Endometrium (tissue), 2 donors: ENCODE measurements around the gene OR56B1.
"Not testable (repeated sequence)": the region's sequence is repeated elsewhere in the genome, so short reads cannot be mapped to it uniquely, and the experiment has no call there.

Experiments used
- FAIRE-seq: peaks from 2 replicates; lab custom pipeline; 2012; peaks lifted over from hg19 to GRCh38; lab: Jason Lieb, UNC
- donor health status: control.
- donor health status: control.

Gene OR56B1, protein sequence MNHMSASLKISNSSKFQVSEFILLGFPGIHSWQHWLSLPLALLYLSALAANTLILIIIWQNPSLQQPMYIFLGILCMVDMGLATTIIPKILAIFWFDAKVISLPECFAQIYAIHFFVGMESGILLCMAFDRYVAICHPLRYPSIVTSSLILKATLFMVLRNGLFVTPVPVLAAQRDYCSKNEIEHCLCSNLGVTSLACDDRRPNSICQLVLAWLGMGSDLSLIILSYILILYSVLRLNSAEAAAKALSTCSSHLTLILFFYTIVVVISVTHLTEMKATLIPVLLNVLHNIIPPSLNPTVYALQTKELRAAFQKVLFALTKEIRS

DNA sequence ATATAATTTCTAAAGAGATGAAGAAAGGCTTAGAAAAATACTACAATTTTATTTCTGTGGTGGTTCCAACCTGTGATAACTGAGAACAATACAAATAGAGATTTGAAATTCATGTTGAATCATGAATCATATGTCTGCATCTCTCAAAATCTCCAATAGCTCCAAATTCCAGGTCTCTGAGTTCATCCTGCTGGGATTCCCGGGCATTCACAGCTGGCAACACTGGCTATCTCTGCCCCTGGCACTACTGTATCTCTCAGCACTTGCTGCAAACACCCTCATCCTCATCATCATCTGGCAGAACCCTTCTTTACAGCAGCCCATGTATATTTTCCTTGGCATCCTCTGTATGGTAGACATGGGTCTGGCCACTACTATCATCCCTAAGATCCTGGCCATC lies at the start of gene OR56B1:
TSS of gene OR56B1 (plus strand) at position 53 of the 400 bp plus-strand sequence. CDS start at position 122, 69 bp downstream.
- no peak for FAIRE-seq

DNA sequence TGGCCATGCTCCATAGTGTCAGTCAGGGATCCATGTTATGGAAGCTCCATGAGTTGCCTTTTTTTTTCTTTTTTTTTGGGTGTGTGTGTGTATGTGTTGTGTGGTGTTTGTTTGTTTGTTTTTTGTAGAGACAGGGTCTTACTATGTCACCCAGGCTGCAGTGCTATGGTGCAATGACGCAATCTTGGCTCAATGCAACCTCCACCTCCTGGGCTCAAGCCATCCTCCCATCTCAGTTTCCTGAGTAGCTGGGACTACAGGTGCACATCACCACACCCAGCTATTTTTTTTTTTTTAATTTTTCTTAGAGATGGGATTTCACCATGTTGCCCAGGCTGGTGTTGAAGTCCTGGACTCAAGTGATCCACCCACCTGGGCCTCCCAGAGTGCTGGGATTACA lies 47.8 kb upstream of the OR56B1 start:
- no peak for FAIRE-seq

- peak; percentile 81 for FAIRE-seq
Measured at GRCh38 chr11:5689551-5689983, 46.7 kb upstream of the OR56B1 start, which contains the start of gene TRIM22. Gene TRIM22, plus strand, starts transcription at chr11:5689790. Its CDS starts 6,443 bp downstream, at chr11:5696233.

DNA sequence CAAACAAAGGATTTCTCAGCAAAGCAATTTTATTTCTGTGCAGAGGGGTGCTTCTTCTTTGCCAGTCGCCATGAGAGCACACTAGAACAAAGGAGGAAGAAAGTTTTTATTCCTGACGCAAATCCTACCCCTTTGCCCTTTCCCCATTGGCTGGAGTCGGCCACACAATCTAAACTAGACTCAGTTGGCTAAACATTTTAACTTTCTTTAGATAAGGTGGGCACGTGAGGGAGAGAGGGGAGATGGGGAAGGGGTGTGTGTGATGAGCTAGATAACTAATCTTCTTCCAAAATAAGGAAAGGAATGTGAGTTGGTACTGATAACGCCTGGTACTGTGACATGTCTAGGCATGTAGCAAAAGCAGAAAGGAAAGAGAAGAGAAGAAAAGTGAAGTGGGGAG lies 46.0 kb upstream of the OR56B1 start:
- FAIRE-seq: no peak

DNA sequence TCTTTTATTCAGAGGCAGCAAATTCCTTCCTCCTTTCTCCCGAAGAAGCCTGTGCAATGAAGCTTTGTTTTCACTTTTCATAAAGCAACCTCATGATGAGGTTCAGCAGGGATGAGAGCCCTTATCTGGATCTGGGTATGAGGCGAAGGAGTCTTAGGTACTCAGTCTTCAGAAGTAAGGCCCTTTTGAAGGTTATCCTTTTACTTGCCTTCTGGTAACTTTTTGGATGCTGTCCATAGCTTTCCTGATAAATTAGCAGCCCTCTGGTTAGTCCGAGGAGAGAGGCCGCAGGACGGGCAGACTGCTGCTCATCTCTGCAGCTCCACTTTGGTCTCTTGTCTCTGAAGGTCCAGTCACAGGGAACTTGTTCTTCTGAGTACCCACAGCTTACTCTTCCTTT lies 45.5 kb upstream of the OR56B1 start:
- FAIRE-seq: no peak

DNA sequence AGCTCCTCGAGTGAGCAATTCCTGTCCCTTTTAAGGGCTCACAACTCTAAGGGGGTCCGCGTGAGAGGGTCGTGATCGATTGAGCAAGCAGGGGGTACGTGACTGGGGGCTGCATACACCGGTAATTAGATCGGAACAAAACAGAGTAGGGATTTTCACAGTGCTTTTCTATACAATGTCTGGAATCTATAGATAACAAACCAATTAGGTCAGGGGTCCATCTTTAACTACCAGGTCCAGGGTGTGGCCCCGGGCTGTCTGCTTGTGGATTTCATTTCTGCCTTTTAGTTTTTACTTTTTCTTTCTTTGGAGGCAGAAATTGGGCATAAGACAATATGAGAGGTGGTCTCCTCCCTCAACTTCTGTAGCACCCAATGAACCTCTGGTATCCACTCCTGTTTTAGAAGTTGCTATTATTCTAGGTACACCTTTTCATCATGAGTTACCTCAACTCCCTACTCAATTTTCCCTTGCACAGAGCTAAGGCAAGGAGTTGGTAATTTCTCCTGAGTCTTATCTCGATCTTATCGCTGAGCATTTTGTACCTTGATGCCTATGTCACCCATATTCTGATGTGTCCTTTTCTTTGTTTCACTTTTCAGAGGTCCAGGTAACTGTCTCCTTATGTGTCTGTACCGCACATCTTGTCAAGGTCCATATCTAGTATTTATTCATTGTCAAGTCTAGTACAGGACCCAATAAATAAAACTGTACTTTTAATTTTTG lies 44.8 kb upstream of the OR56B1 start:
- not testable (repeated sequence) for FAIRE-seq

DNA sequence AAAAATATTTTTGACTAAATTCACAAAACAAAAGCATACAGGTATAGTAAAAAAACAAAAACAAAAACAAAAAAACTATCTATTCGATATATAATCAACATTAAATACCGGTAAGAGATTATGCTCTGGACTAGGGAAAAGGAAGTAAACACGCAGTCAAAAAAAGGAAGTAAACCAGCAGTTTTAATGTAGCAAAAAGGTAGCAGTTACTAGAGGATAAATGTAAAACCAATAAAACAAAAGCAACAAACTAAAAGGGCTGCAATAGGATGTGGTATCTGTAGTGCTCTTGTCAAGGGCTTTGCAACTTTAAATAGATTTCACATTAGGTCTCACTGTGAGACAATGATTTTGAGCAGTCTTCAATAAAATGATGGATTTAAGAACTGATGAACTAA lies 44.3 kb upstream of the OR56B1 start:
- peak; percentile 8 for FAIRE-seq

DNA sequence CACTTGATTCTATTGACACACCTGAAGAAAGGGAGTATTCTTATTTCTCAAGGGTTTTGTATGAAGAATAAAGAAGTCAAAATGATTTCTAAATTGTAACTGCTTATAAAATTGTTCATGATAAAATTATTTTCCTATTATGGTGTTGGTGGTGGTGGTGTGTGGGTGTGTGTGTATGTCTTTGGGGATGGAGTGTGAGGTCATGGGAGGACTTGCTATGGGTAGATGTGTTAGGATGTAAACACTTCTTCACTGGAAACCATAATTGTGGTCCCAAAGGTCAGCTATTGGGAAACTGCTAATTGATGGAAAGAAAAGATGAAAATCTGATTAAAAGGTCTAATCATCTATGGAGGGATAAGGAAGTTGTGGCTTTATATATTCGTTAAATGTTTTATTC lies 41.6 kb upstream of the OR56B1 start:
- no peak for FAIRE-seq

GRCh38 chr11:5695580-5695979 lies 40.7 kb upstream of the OR56B1 start:
- FAIRE-seq: no peak

DNA sequence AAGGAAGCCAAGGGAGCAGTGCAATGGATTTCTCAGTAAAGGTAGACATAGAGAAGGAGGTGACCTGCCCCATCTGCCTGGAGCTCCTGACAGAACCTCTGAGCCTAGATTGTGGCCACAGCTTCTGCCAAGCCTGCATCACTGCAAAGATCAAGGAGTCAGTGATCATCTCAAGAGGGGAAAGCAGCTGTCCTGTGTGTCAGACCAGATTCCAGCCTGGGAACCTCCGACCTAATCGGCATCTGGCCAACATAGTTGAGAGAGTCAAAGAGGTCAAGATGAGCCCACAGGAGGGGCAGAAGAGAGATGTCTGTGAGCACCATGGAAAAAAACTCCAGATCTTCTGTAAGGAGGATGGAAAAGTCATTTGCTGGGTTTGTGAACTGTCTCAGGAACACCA lies 40.0 kb upstream of the OR56B1 start:
- FAIRE-seq: no peak

- no peak for FAIRE-seq
Measured at GRCh38 chr11:5698281-5698680, 38.0 kb upstream of the OR56B1 start.

DNA sequence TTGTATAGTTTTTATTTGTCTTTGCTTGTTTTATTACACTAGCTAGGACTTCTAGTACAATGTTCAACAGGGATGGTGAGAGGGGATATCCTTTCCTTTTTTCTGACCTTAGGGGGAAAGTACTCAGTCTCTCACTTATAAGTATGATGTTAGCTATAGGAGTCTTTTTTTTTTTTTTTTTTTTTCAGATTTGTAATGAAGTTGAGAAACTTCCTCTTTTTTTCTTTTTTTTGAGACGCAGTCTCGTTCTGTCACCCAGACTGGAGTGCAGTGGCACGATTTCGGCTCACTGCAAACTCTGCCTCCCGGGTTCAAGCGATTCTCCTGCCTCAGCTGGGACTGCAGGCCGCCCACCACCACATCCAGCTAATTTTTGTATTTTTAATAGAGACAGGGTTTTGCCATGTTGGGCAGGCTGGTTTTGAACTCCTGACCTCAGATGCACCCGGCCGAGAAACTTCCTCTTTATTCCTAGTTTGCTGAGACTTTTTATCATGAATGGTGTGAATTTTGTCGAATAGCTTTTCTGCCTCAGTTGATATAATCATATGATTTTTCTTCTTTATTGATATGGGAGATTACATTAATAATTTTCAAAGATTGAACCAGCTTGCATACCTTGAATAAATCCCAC lies 35.7 kb upstream of the OR56B1 start:
- FAIRE-seq: no peak

- no peak for FAIRE-seq
Measured at GRCh38 chr11:5701055-5701577, 35.1 kb upstream of the OR56B1 start.

GRCh38 chr11:5703741-5704536 lies 32.3 kb upstream of the OR56B1 start:
- FAIRE-seq: no peak

DNA sequence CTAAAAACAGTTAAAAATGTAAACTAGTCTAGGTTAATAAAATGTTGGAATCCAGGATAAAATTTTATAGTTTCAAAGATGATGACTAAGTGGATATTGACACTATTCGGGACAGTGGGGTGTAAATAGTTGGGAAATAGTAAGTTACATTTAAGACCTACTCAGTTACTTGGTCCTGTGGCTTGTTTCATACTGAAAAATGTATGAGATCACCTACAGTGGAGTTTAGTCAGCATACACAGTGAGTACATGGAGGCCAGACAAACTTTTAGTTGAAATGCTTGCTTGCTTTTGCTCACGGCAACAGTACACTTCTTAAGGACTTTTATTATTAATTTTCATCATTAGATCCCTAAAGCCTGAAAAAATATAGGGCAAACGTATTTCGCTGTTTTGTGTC lies 30.6 kb upstream of the OR56B1 start:
- FAIRE-seq: no peak

- FAIRE-seq: peak; percentile 53
Measured at GRCh38 chr11:5712507-5712906, 23.7 kb upstream of the OR56B1 start.

DNA sequence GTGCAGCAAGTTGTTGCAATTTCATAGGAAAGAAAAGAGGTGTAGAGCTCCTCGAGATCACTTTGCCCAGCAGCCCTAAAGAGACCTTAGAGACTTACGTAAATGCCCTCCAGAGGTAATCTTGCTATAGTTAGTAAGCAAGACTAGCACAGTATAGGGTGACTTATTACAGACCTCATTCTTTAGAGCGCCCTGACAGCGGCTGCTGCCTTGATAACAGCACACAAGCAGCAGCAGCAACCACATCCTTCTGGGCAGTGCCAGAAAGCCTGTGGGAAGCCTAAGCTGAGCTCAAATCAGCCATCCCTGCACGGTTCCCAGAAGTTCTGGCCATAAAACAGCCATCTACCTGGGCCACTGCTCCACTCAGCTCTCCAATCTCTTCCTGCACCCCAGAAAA lies 22.6 kb upstream of the OR56B1 start:
- FAIRE-seq: no peak

DNA sequence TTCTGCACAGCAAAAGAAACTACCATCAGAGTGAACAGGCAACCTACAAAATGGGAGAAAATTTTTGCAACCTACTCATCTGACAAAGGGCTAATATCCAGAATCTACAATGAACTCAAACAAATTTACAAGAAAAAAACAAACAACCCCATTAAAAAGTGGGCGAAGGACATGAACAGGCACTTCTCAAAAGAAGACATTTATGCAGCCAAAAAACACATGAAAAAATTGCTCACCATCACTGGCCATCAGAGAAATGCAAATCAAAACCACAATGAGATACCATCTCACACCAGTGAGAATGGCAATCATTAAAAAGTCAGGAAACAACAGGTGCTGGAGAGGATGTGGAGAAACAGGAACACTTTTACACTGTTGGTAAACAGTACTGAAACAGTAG lies 19.7 kb upstream of the OR56B1 start:
- FAIRE-seq: not testable (repeated sequence)

GRCh38 chr11:5719703-5720495 lies 16.3 kb upstream of the OR56B1 start:
- FAIRE-seq: no peak

- FAIRE-seq: no peak
Measured at GRCh38 chr11:5722622-5723021, 13.6 kb upstream of the OR56B1 start.

DNA sequence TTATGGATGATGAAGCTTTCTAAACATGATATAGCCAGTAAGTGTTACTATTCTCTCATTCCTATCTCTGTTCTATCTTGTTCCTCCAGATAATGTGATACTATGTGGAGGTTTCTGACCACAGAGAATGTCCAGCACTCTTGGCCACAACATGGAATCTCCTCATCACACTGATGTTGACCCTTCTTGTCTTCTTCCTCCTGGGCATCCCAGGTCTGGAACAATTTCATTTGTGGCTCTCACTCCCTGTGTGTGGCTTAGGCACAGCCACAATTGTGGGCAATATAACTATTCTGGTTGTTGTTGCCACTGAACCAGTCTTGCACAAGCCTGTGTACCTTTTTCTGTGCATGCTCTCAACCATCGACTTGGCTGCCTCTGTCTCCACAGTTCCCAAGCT lies 9.9 kb upstream of the OR56B1 start:
- no peak for FAIRE-seq
